CD4-positive, CD25-positive, alpha-beta regulatory T cell (primary cell): ENCODE data around the gene GTF3C1. TPM values are rescaled to one million over a fixed set of nuclear protein-coding genes. Genes with fewer than 3 reads are reported as not detected.
A peak's percentile ranks its signal among the peaks of the same experiment; 100 is the strongest.

Source experiments
- ATAC-seq, 2 donors: fragments of 150-1000 bp; cut with Tn5 transposase; one replicate each; pipeline ENCODE4 v1.10.0; 2021; ENCODE audit warnings: low read depth in 2 of 2, moderate number of reproducible peaks in 2 of 2, moderate library complexity in 1 of 2
- DNase-seq, 3 donors: peaks; one replicate each; pipeline versions ENCODE4 v3.0.0 to v3.0.0-alpha.2; 2012 to 2022; ENCODE audit warnings: mixed read lengths in 1 of 3
- H3K27ac ChIP-seq: one replicate; pipeline ENCODE4 v1.7.0; 2013; ENCODE audit warnings: mild to moderate bottlenecking, low read length; ENCODE audit not compliant: insufficient read depth, poor library complexity, severe bottlenecking
- H3K27me3 ChIP-seq: one replicate; pipeline ENCODE4 v1.7.0; 2013; ENCODE audit warnings: low read length; ENCODE audit not compliant: control insufficient read depth, insufficient read depth
- H3K36me3 ChIP-seq: one replicate; pipeline ENCODE4 v1.7.0; 2013; ENCODE audit warnings: mild to moderate bottlenecking, low read length, moderate library complexity; ENCODE audit not compliant: control insufficient read depth, insufficient read depth
- H3K4me1 ChIP-seq: 2 replicates; pipeline ENCODE4 v1.7.0; 2013; ENCODE audit warnings: mild to moderate bottlenecking, low read length; ENCODE audit not compliant: insufficient read depth, control insufficient read depth, poor library complexity, severe bottlenecking
- H3K4me3 ChIP-seq: one replicate; pipeline ENCODE4 v1.7.0; 2013; ENCODE audit warnings: low read depth, mild to moderate bottlenecking, low read length, moderate library complexity
- H3K9me3 ChIP-seq, 2 experiments: 1 replicate in 1 of 2; 2 replicates in 1 of 2; pipeline ENCODE4 v1.7.0; 2013; ENCODE audit warnings: low read length in 2 of 2, mild to moderate bottlenecking in 1 of 2, moderate library complexity in 1 of 2; ENCODE audit not compliant: control insufficient read depth in 2 of 2
- H3K27ac Mint-ChIP-seq, 3 donors: one replicate each; pipeline ENCODE4 v1.8.0; 2020 to 2022; ENCODE audit warnings: mild to moderate bottlenecking in 3 of 3, mixed read lengths in 3 of 3, moderate library complexity in 2 of 3
- H3K27me3 Mint-ChIP-seq: one replicate; pipeline ENCODE4 v1.8.0; 2022; ENCODE audit warnings: mild to moderate bottlenecking, mixed read lengths
- H3K36me3 Mint-ChIP-seq: one replicate; pipeline ENCODE4 v1.8.0; 2020; ENCODE audit warnings: mixed read lengths
- H3K4me1 Mint-ChIP-seq, 4 donors: one replicate each; pipeline ENCODE4 v1.8.0; 2020 to 2022; ENCODE audit warnings: mixed read lengths in 4 of 4, mild to moderate bottlenecking in 1 of 4
- H3K4me3 Mint-ChIP-seq, 4 donors: one replicate each; pipeline ENCODE4 v1.8.0; 2020 to 2022; ENCODE audit warnings: mild to moderate bottlenecking in 4 of 4, mixed read lengths in 4 of 4, moderate library complexity in 3 of 4
- H3K9me3 Mint-ChIP-seq, 7 donors: one replicate each; pipeline ENCODE4 v1.8.0; 2020 to 2022; ENCODE audit warnings: mixed read lengths in 7 of 7, mild to moderate bottlenecking in 3 of 7, moderate library complexity in 2 of 7
- polyA plus RNA-seq, 4 donors: library from polyadenylated mRNA; unstranded; fragments of 300-500 nt; fragmentation: Illumina TruSeq; gene quantifications; one replicate each; pipeline ENCODE4 v1.2.3, GENCODE V29; 2021
- total RNA-seq: library from RNA; stranded (reverse); gene quantifications from one replicate; pipeline ENCODE4 v1.2.3, GENCODE V29; 2022

GTF3C1 gene
- total and polyA plus RNA-seq, 5 donors from 2014 or later: 14.9 to 57.2 (median 21.2) TPM

DNA sequence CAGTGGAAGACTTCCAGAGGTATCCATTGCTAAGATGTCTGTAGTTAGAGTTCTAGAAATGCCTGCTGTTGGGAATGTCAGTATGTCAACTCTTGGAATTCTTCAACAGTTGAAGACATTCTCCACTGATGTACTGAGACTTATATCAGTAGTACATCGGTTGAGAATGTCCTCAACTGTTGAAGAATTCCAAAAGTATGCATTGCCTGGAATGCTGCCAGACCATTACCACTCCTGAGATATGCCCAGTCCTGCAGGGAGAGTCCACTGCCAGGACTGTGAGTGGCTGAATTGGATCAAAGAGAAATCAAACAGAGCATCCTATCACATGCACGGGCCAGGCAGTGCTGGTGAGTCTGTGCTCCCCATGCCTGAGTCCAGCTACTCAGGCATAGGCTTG, 105.7 kb downstream of the GTF3C1 start:
- peaks cover 76% of the 10 kb centered on the region for H3K36me3 ChIP-seq
- Mint-ChIP-seq H3K9me3 (peaks cover 0 to 11% (median 0%) of the 10 kb centered on the region in 7 donors), H3K4me3 (no peak overlapping the region), H3K27ac (no peak overlapping the region), H3K4me1 (peaks cover 9 to 53% (median 21%) of the 10 kb centered on the region in 4 donors), H3K27me3 (no peaks in the 10 kb centered on the region), H3K36me3 (peaks cover 59% of the 10 kb centered on the region)
- H3K4me3 ChIP-seq: no peak overlapping the region
- H3K27ac ChIP-seq: no peak overlapping the region
- peaks cover 10 to 11% of the 10 kb centered on the region in 2 experiments for H3K9me3 ChIP-seq
- H3K27me3 ChIP-seq: no peaks in the 10 kb centered on the region
- no peak for DNase-seq
- peaks cover 40% of the 10 kb centered on the region for H3K4me1 ChIP-seq
- ATAC-seq: no peak

DNA sequence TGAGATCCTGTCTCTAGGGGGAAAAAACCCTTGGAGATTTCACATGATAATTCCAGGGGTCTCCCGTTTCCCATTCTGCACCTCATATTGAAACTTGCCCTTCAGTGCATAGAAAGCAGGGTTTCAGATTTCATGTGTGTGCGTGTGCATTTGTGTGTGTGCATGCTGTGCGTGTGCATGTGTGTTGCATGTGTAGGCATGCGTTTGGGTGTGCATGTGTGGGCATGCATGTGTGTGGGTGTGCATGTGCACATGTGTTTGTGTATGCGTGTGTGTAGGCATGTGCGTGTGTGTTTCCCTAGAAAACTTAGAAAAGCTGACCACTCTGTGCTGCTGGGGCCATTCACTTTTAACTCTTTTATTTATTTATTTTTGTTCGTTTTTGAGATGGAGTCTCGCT, 107.7 kb downstream of the GTF3C1 start:
- peaks cover 8 to 33% (median 16%) of the 10 kb centered on the region in 4 donors for H3K4me1 Mint-ChIP-seq
- no peak for ATAC-seq

DNA sequence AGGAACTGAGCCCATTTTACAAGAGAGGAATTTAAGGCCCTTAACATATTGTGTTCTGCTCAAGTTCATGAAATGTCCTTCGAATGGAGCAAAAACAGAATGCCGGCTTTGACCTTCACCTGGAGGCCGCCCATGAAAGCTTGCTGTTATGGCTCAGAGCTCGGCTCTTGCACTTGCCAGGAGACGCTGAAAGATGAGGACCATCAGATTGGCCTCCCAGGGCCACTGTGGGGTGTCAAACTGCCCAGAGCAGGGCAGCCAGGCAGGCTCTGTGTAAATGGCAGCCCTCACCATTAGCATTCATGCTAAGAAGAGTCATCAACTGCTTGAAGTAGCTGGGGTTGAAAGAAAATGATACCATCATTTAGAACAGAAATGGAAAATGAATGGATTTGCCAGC, 108.4 kb downstream of the GTF3C1 start:
- Mint-ChIP-seq H3K36me3 (peaks cover 49% of the 10 kb centered on the region), H3K27me3 (no peaks in the 10 kb centered on the region), H3K4me3 (peak overlapping the region in 1 of 4 donors; percentile 5), H3K4me1 (peaks cover 5 to 26% (median 10%) of the 10 kb centered on the region in 4 donors), H3K9me3 (peaks cover 0 to 5% (median 0%) of the 10 kb centered on the region in 7 donors), H3K27ac (peak overlapping the region in 1 of 3 donors; percentile 71)
- H3K36me3 ChIP-seq: peaks cover 92% of the 10 kb centered on the region
- DNase-seq (no peak), ATAC-seq (no peak)
- H3K27ac ChIP-seq: no peak overlapping the region
- H3K9me3 ChIP-seq: peaks cover 10 to 11% of the 10 kb centered on the region in 2 experiments
- H3K4me1 ChIP-seq: peaks cover 13% of the 10 kb centered on the region
- H3K27me3 ChIP-seq: no peaks in the 10 kb centered on the region
- H3K4me3 ChIP-seq: no peak overlapping the region

More for the DNA sequence above, 107.7 kb downstream of the GTF3C1 start:
- peaks cover 85% of the 10 kb centered on the region for H3K36me3 ChIP-seq
- no peaks in the 10 kb centered on the region for H3K27me3 ChIP-seq
- Mint-ChIP-seq H3K27me3 (no peaks in the 10 kb centered on the region), H3K36me3 (peaks cover 50% of the 10 kb centered on the region), H3K4me3 (peak overlapping the region in 1 of 4 donors; percentile 16), H3K9me3 (peaks cover 0 to 9% (median 0%) of the 10 kb centered on the region in 7 donors), H3K27ac (no peak overlapping the region)
- H3K27ac ChIP-seq: no peak overlapping the region
- DNase-seq: no peak
- H3K9me3 ChIP-seq: peaks cover 10 to 11% of the 10 kb centered on the region in 2 experiments
- H3K4me1 ChIP-seq: peaks cover 20% of the 10 kb centered on the region
- H3K4me3 ChIP-seq: no peak overlapping the region

DNA sequence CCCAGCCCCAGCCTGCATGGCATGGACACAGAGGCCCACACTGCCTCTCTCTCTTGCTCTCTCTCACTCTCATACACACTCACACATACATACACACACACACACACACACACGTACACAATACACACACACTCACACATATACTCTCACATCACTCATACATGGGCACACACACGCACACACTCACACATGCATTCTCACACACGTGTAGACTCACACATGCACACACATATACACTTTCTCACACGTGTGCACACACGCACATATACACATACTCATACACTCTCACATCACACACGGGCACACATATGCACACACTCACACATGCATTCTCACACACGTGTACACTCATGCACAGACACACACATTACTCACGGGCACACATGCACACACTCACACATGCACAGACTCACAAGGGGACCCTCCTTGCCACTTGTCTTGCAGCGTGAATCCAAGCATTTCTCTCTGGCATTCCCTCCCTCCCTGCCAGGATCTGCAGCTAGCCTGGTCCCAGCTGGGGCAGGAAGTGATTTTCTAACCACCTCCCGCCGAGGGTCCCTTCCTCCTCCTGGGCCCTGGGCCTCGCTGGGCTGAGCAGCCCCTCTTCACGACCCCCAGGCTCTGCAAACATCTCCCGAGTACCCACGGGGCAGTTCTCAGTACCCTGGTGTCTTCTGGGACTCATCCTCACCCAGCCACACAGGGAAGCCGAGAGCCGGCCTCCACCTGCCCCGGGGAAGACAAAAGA, 110.3 kb downstream of the GTF3C1 start:
- Mint-ChIP-seq H3K27ac (peak overlapping the region in 2 of 3 donors; percentile 18 to 71), H3K36me3 (peaks cover 49% of the 10 kb centered on the region), H3K4me1 (peaks cover 4 to 12% (median 7%) of the 10 kb centered on the region in 4 donors), H3K27me3 (no peaks in the 10 kb centered on the region), H3K4me3 (no peak overlapping the region), H3K9me3 (peaks cover 0 to 5% (median 0%) of the 10 kb centered on the region in 7 donors)
- no peak overlapping the region for H3K27ac ChIP-seq
- H3K4me1 ChIP-seq: no peaks in the 10 kb centered on the region
- ATAC-seq (no peak), DNase-seq (no peak)
- no peaks in the 10 kb centered on the region for H3K27me3 ChIP-seq
- no peak overlapping the region for H3K4me3 ChIP-seq
- H3K36me3 ChIP-seq: peaks cover 89% of the 10 kb centered on the region
- peaks cover 6% of the 10 kb centered on the region in 2 experiments for H3K9me3 ChIP-seq

DNA sequence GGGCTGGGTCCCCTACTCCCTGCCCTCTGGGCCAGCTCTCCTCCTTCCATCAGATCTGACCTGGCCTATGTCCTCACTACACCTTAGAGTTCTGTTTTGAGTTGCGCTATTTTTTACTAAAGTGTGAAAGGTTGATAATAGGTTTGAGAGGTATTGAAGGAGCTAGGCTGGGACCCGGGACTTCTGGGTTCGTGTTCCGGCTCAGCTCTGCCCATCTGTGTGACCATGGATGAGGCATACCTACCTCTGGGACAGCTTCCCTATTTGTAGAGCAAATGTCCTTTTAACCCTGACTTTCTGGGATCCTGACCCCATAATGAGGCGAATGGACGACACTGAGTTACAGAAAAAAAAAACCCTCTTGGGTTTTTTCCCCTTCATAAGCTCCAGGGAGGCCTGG, 111.8 kb downstream of the GTF3C1 start:
- H3K4me1 ChIP-seq: no peaks in the 10 kb centered on the region
- H3K27ac Mint-ChIP-seq: peak overlapping the region in 2 of 3 donors; percentile 48 to 73
- no peak overlapping the region for H3K4me3 ChIP-seq
- no peaks in the 10 kb centered on the region for H3K27me3 Mint-ChIP-seq
- H3K4me3 Mint-ChIP-seq: no peak overlapping the region
- no peaks in the 10 kb centered on the region for H3K9me3 ChIP-seq
- H3K36me3 Mint-ChIP-seq: peaks cover 40% of the 10 kb centered on the region
- peaks cover 90% of the 10 kb centered on the region for H3K36me3 ChIP-seq
- H3K9me3 Mint-ChIP-seq: no peaks in the 10 kb centered on the region
- peaks cover 4 to 18% (median 7%) of the 10 kb centered on the region in 4 donors for H3K4me1 Mint-ChIP-seq
- H3K27ac ChIP-seq: peak overlapping the region; percentile 30
- ATAC-seq (no peak), DNase-seq (no peak)
- no peaks in the 10 kb centered on the region for H3K27me3 ChIP-seq

DNA sequence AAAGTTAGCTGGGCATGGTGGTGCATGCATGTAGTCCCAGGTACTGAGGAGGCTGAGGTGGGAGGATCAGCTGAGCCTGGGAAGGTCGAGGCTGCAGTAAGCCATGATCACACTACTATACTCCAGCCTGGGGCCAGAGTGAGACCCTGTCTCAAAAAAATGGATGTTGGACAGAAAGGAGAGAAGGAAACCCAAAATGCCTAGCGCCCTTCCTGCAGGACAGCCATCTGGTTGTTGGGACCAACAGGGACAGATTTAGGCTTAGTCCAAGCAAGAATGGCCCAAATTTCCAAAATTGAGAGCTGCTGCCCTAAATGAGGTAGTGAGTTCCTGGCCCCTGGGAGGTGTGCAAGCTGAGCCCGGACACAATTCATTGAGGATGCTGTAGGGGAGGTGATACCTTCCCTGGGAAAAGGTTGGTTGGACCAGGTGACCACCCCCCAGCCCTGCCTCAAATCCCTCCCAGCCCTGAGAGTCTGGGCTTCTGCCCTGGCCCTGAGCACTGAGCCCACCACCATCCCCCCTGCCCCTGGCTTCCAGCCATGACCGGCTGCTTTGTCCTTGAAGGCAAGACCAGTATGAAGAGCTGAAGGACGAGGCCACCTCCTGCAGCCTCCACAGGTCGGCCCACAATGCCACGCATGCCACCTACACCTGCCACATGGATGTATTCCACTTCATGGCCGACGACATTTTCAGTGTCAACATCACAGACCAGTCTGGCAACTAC, 112.6 kb downstream of the GTF3C1 start:
- no peak for ATAC-seq
- Mint-ChIP-seq H3K9me3 (no peaks in the 10 kb centered on the region), H3K4me1 (peaks cover 4 to 22% (median 10%) of the 10 kb centered on the region in 4 donors), H3K36me3 (peaks cover 41% of the 10 kb centered on the region), H3K27me3 (no peaks in the 10 kb centered on the region), H3K27ac (peak overlapping the region; percentile 53 to 85 (median 83)), H3K4me3 (no peak overlapping the region)
- Histone ChIP-seq H3K27ac (peak overlapping the region; percentile 28), H3K4me3 (no peak overlapping the region), H3K4me1 (no peaks in the 10 kb centered on the region), H3K27me3 (no peaks in the 10 kb centered on the region), H3K9me3 (no peaks in the 10 kb centered on the region), H3K36me3 (peaks cover 92% of the 10 kb centered on the region)
- no peak for DNase-seq

DNA sequence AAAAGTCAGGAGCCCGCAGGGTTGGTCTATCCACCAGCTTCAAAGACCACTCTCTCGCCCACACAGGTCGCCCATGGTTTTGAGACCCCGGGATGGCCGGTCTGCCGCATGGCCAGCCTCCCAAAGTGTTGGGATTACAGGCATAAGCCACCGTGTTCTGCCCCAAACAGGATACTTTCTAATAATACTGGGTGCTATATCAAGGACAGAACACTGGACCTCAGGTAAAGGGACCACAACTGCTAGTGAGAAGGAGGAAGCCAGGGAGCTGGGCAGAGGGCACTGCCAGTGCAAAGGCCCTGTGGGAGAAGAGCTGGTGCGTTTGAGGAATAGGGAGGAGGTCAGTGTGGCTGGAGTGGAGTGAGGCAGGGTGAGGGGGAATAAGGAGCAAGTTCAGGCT, 113.6 kb downstream of the GTF3C1 start:
- peak overlapping the region; percentile 51 to 85 (median 69) for H3K27ac Mint-ChIP-seq
- peaks cover 38% of the 10 kb centered on the region for H3K36me3 Mint-ChIP-seq
- no peak overlapping the region for H3K27ac ChIP-seq
- no peaks in the 10 kb centered on the region for H3K9me3 ChIP-seq
- ATAC-seq: no peak
- no peaks in the 10 kb centered on the region for H3K27me3 Mint-ChIP-seq
- H3K4me1 ChIP-seq: no peaks in the 10 kb centered on the region
- no peak overlapping the region for H3K4me3 ChIP-seq
- no peak for DNase-seq
- peaks cover 92% of the 10 kb centered on the region for H3K36me3 ChIP-seq
- no peaks in the 10 kb centered on the region for H3K27me3 ChIP-seq
- no peaks in the 10 kb centered on the region for H3K9me3 Mint-ChIP-seq
- peaks cover under 1 to 26% (median 12%) of the 10 kb centered on the region in 4 donors for H3K4me1 Mint-ChIP-seq
- no peak overlapping the region for H3K4me3 Mint-ChIP-seq
